HCEC 1CT (cell line): ENCODE results near the gene PANX2.
"Not testable (repeated sequence)": the region's sequence is repeated elsewhere in the genome, so short reads cannot be mapped to it uniquely, and the experiment has no call there.

Experiments
- DNase-seq: peaks from one replicate; pipeline ENCODE4 v3.0.0-alpha.2; 2017

PANX2 gene

GRCh38 chr22:50199251-50199721, 28.8 kb downstream of the PANX2 start:
- DNase-seq, result no peak

- DNase-seq, result no peak
These were observed 29.4 kb downstream of the PANX2 start for GRCh38 chr22:50199829-50200460.

GRCh38 chr22:50200461-50201190, 30.1 kb downstream of the PANX2 start, which contains the start of gene SELENOO:
Gene SELENOO, plus strand, starts transcription at chr22:50201011. Its CDS starts 26 bp downstream, at chr22:50201037.
- DNase-seq, result peak; percentile 83

GRCh38 chr22:50201191-50202129, 30.9 kb downstream of the PANX2 start:
- DNase-seq, result peak; percentile 17

- no peak for DNase-seq
These were observed 31.7 kb downstream of the PANX2 start for GRCh38 chr22:50202130-50202666.

GRCh38 chr22:50203288-50203687, 32.8 kb downstream of the PANX2 start:
- no peak for DNase-seq

- DNase-seq, result no peak
These were observed 34.0 kb downstream of the PANX2 start for GRCh38 chr22:50204571-50204970.

- not testable (repeated sequence) for DNase-seq
These were observed 34.5 kb downstream of the PANX2 start for GRCh38 chr22:50204998-50205397.

- no peak for DNase-seq
These were observed 35.4 kb downstream of the PANX2 start for GRCh38 chr22:50205781-50206569.

GRCh38 chr22:50206599-50206998, 36.1 kb downstream of the PANX2 start:
- no peak for DNase-seq

GRCh38 chr22:50207383-50208140, 37.0 kb downstream of the PANX2 start:
- no peak for DNase-seq

- DNase-seq, result no peak
These were observed 38.0 kb downstream of the PANX2 start for GRCh38 chr22:50208430-50208938.

GRCh38 chr22:50208939-50209892, 38.7 kb downstream of the PANX2 start:
- no peak for DNase-seq

- peak; percentile 36 for DNase-seq
These were observed 39.4 kb downstream of the PANX2 start for GRCh38 chr22:50209893-50210292.

GRCh38 chr22:50210378-50211139, 40.0 kb downstream of the PANX2 start:
- no peak for DNase-seq

- no peak for DNase-seq
These were observed 40.6 kb downstream of the PANX2 start for GRCh38 chr22:50211147-50211546.

- no peak for DNase-seq
These were observed 42.7 kb downstream of the PANX2 start for GRCh38 chr22:50213263-50213662.

- no peak for DNase-seq
These were observed 44.9 kb downstream of the PANX2 start for GRCh38 chr22:50215297-50216054.
